ENCODE data around the gene SH3TC1.

SH3TC1 gene

GRCh38 chr4:8267077-8267476 lies 68.0 kb downstream of the SH3TC1 start:
- no peak for DNase-seq

- DNase-seq: no peak
These were observed 69.1 kb downstream of the SH3TC1 start for GRCh38 chr4:8268211-8268610.

DNA sequence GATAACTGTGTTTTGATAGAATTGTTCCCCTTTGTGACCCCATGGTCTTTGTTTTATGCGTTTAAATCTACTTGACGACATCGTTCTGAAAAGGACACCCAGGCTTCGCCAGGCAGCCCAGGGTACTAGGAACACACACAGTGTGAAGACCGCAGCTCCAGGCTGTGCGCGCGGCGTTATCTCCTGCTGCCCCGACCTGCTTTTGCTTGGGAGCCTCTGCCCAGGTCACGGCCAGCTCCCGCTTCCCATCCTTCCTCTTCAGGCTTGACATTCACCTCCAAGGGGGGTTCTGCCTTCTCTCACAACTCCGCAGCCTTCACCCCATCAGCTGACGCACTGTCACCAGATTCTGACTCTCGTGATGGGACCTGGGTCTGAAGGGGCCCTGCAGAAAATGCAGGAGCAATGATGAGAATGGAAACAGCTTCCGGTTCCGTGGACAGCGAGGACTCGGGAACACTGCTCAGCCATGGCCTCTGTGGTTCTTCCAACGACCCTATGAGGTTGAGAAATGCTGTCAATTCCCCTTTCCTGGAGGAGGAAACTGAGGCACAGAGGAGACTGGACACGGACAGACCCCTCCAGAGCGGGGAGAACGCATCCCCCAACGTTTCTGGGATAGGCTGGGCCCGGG lies 69.9 kb downstream of the SH3TC1 start:
- no peak for DNase-seq

- DNase-seq: no peak
These were observed 70.7 kb downstream of the SH3TC1 start, which contains the start of gene HTRA3 for GRCh38 chr4:8269535-8270417. Gene HTRA3, plus strand, starts transcription at chr4:8269754. Its CDS starts 215 bp downstream, at chr4:8269969.

- DNase-seq: no peak
These were observed 71.3 kb downstream of the SH3TC1 start for GRCh38 chr4:8270418-8270771.

- DNase-seq: no peak
These were observed 72.1 kb downstream of the SH3TC1 start for GRCh38 chr4:8270912-8271815.

DNA sequence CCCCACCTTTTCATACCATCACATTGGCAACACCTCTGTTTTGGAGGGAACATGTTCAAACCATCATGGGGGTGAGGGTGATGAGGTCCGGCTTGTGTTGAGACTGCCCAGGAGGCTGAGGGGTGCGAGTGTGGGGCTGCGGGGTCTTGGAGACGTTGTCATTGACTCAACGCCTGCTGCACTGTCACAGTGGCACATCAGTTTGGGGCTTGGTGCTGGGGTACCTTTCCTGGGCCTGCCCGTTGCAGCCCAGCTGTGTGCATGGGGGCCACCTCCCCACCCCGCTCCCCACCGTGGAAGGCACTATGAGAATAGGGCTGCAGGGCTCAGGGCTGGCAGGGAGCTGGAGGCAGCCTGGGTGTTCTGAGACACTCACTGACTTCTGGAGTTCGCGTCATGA lies 72.7 kb downstream of the SH3TC1 start:
- no peak for DNase-seq

DNA sequence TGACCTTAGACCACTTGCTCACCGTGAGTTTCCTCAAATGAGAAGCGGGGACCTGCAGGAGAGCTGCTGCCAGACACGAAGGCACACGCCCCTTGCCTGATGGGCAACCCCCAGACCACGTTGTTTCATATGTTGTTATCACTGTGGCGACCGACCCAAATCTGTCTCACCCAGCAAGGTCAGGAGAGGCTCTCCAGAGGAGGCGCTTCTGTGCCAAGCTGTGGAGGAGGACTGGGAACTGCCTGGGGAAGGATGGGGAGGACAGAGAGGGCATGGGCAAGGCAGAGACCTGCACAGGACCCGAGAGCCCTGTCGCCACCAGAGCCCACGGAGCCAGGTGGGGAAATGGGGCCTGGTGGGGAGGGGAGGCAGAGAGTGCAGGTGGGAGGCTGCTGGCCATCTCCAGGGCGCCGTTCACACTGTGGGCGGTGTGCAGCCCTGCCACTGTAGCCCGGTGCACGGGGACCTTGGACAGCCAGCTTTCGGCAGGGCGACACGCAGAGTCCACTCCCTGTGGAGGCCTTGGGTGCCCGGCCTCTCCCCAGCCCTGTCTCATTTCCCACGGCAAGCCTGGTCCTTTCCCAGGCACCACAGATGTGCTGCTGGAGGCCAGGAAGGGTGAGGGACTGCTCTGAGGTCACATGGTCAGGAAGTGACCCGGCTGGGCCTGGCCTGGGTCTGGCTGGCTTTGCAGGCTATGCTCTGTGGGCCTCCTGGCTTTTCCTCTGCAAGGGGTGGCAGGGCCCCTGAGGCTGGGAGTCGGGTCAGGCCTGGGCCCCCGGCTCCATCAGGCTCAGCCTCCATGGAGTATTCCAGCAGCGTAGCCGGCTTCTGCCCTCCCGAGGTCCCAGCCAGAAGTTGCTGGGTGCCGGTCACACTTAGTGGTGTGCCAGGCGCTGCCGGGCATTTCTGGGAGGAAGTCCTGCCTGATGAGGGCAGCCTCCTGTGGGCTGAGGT lies 73.7 kb downstream of the SH3TC1 start:
- DNase-seq: no peak

DNA sequence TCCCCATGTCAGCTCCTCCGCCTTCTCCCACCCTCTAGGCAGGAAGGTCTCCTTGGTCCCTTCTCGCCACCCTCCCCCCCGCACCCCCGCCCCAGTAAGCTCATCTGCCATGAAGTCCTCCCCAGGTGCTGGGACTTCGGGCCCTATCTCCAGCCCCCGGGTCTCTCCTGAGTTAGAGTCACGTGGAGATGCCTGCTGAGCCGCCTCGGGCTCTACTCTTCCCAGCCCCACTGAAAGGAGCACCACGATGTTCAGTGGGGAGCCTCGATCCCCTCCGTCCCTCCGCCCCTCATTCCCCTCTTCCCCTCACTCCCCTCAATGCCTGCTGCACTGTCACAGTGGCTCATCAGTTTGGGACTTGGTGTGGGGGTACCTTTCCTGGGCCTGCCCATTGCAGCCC lies 74.4 kb downstream of the SH3TC1 start:
- no peak for DNase-seq

GRCh38 chr4:8274066-8274652 lies 75.1 kb downstream of the SH3TC1 start:
- no peak for DNase-seq

GRCh38 chr4:8274765-8275547 lies 75.9 kb downstream of the SH3TC1 start:
- DNase-seq: peak; percentile 10 to 64

DNA sequence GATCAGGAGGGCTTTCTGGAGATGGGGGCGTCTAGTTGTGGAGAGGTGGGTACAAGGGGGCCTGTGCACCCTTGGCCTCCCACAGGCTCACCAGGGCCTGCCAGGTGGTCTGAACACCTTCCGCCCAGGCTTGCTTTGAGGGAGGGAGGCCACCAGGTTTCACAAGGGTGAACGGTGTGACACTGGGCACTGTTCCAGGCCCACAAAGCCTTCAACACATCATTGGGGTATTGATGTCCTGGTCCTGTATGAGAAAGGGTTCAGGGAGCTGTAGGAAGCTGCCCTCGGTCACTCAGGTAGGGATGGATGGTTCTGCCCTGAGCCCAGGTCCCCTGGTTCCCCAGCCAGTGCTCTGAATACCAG lies 76.4 kb downstream of the SH3TC1 start:
- DNase-seq: no peak

- no peak for DNase-seq
These were observed 77.5 kb downstream of the SH3TC1 start for GRCh38 chr4:8276358-8277240.

GRCh38 chr4:8277356-8278008 lies 78.4 kb downstream of the SH3TC1 start:
- no peak for DNase-seq

DNA sequence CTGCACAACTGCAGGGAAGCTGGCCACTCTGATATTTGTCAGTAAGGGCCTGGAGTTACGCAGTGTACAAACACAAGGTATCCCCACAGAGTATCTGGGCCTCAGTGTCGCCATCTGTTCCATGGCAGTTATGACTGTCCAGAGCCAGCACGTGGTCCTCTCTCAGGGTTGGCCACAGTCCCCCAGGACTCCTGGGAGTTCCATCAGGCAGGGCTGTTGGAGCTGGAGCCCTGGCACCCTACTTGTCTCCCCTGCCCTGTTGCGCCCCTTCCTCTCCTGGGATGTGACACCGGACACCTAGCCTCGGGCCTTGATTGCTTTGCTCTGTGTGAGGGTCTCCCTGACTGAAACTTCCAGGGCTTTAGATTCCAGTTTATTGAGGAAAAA lies 78.9 kb downstream of the SH3TC1 start:
- no peak for DNase-seq

- DNase-seq: no peak
These were observed 79.6 kb downstream of the SH3TC1 start for GRCh38 chr4:8278421-8279287.

- no peak for DNase-seq
These were observed 80.4 kb downstream of the SH3TC1 start for GRCh38 chr4:8279321-8280157.

Measured in hippocampal formation (tissue), 2 donors.